ENCODE measurements around the gene NSD2.

DNA sequence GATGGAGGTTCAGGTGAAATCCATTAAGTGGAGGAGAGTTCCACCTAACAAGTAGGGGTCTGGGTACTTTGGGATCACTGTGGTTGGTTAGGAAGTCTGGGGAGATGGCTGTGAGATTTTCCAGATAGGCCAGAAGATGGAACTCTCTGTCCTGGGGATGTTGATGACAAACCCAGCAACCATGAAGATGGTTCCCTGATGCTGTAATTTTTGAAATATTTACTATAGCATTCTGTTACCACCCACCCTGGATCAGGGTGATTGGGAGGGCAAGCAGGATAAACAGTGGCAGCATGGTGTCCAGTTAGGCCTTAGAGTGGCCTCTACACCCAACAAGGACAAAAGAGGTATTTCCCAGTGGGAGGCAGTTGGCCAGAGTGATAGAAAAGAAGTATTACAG lies 153.5 kb downstream of the NSD2 start:
- TF ChIP-seq CTCF (IDR thresholded peaks at IDR 0.05; ENCODE audit: insufficient read depth, low read length) (no peak), SPI1 (IDR thresholded peaks at IDR 0.05; ENCODE audit: borderline replicate concordance, low read depth) (no peak)
